Myocyte (in vitro differentiated cells): ENCODE results near the gene ITPRID2. TPM values are rescaled to one million over a fixed set of nuclear protein-coding genes. Genes with fewer than 3 reads are reported as not detected.
"Not testable (repeated sequence)": the region's sequence is repeated elsewhere in the genome, so short reads cannot be mapped to it uniquely, and the experiment has no call there.

ENCODE experiments used
- DNase-seq: peaks from one replicate; pipeline ENCODE4 v3.0.0-alpha.2; 2012; ENCODE audit warnings: low read depth
- total RNA-seq: library from RNA; depleted of rRNA; stranded (reverse); fragments of >200 nt; gene quantifications from 2 replicates; pipeline ENCODE4 v1.2.3, GENCODE V29; 2014

The ITPRID2 gene
- total RNA-seq, 1 donor from 2014 or later: 121 TPM

DNA sequence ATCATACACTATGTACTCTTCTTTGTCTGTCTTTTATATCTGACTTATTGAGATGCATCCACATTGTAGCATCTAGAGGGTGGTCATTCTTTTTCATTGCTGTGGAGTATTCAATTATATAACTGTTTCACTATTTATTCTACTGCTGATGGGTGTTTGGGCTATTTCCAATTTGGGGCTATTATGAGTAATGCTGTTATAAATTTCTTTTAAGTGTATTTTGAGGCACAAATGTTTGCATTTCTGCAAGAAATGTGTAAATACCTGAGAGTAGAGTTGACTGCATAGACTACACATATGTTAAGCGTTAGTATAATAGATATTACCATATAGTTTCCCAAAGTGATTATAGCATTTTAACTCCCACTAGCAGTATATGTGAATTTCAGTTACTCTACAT lies 67.2 kb downstream of the ITPRID2 start:
- DNase-seq: no peak

- no peak for DNase-seq
These were observed 68.0 kb downstream of the ITPRID2 start for GRCh38 chr2:181959508-181959907.

GRCh38 chr2:181961167-181961566 lies 69.6 kb downstream of the ITPRID2 start:
- not testable (repeated sequence) for DNase-seq

GRCh38 chr2:181962142-181962541 lies 70.6 kb downstream of the ITPRID2 start:
- DNase-seq: no peak

DNA sequence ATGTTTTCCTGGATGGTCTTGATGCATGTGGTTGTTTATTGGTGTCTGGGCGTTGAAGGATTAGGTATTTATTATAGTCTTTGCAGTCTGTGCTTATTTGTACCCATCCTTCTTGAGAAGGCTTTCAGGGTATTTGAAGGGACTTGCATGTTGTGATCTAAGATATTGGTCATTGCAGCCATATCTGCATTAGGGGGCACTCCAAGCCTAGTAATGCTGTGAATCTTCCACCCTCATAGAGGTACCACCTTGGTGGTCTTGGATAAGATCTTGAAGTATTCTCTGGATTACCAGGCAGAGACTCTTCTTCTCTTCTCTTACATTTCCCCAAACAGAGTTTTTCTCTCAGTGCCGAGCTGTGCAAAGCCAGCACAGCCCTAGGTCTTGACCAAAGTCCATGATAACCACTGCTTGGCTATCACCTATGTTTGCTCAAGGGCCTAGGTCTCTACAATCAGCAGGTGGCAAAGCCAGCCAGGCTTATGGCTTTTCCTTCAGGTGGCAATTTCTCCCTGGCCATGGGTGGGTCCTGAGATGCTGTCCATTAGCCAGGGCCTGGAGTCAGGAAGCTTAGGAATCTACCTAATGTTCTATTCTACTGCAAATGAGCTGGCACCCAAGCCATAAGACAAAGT lies 78.7 kb downstream of the ITPRID2 start:
- no peak for DNase-seq

DNA sequence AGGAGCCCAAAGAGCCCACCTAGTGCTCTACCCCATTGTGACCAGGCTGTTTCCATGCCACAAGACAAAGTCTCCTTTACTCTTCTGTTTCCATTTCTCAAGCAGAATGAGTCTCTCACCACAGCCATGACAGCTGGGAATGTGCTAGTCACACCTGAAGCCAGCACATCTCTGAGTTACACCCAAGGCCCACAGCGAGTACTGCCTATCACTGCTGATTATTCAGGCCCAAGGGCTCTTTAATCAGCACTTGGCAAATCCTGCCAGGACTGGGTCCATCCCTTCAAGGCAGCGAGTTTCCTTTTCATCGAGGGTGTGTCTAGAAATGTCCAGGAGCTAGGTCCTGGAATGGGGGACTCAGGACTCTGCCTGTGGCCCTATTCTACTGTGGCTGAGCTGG lies 79.5 kb downstream of the ITPRID2 start:
- DNase-seq: no peak

- DNase-seq: no peak
These were observed 81.1 kb downstream of the ITPRID2 start for GRCh38 chr2:181972431-181973170.

DNA sequence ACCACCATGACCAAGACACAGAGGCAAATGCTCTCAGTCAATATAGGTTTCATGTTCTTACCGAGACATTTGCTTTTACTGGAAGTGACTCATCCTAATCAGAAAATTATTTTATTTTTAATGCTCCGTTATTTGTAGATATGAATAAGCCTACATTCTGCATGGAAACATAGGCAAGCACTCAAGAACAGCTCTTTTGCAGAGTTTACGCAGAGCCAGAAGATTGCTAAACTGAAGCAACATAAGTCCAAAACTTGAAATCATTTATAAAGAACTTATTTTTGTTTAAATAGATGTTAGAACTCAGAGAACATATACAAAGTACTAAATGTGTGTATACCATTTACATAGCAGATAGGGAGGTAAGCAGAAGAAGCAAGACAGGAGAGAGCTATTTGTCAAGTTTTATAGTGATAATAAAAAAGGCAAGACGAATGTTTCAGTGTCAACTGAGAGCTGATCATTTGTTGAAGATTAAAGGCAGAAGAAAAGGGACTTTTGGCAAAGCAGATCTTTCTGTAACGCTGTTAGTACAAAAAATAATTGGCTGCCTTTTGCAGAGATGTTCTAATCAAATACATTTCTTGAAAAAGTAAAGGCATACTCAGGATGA lies 81.7 kb downstream of the ITPRID2 start:
- no peak for DNase-seq

- peak; percentile 57 for DNase-seq
These were observed 86.3 kb downstream of the ITPRID2 start for GRCh38 chr2:181977661-181978350.

DNA sequence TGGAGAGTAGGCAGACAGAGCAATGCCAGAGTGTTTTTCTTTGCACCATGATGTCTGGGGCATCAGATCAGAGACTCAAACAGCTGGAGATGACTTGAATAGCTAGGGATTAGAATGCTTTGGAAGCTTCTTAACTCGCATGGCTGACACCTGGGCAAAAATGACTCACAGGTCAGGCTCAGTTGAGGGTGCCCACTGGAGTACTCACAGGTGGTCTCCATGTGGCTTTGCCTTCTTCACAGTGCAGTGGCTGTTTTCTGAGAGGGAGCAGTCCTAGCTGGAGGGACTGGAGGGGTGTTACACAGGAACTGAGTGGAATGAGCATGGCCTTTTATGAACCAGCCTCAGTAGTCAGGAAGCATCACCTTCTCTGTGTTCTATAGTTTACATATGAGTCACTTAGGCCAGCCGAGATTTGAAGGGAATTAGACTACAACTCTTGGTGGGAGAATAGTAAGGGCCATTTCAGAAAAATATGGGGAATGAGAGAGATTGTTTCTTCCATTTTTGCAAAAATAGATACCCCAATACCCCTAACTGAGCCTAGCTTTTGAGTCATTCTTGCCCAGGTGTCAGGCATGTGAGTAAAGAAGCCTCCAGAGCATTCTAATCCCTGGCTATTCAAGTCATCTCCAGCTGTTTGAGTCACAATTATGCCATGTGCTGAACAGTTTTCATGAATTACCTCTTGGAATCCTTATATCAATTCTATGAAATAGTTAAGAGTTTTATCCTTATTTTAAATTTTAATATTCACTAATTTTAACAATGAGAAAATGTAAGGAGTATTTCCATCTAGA lies 87.0 kb downstream of the ITPRID2 start:
- DNase-seq: peak; percentile 27

Other genes with a start within 250 kb of the ITPRID2 start
- gene CERKL, start 234.6 kb upstream of the ITPRID2 start, total RNA-seq: not detected in 2 replicates
- gene NEUROD1, start 211.2 kb upstream of the ITPRID2 start, total RNA-seq: not detected in 2 replicates
- 0.51 TPM in 1 of 2 replicates, not detected in the other for gene PPP1R1C, start 94.1 kb downstream of the ITPRID2 start, total RNA-seq